ENCODE results near the gene TSLP. TPM values are rescaled to one million over a fixed set of nuclear protein-coding genes. Genes with fewer than 3 reads are reported as not detected.

TSLP gene
- total RNA-seq, 2 experiments from 2014 or later, result 0.19 to 0.35 TPM

Other genes with a start within 250 kb of the TSLP start
- 10 to 100 TPM; 26.7 to 32.0 TPM for gene WDR36, start 20.6 kb downstream of the TSLP start, total RNA-seq
- 100 to 1,000 TPM; 138 to 139 TPM for gene CAMK4, start 152.7 kb downstream of the TSLP start, total RNA-seq